T-helper 2 cell treated with Interferon-gamma antibody and Interleukin-4, amounts not matched to agents 5 μg/mL and 100 μg/mL, for 36 hours (primary cell): ENCODE measurements around the gene GALNT2.

Experiments
- DNase-seq: peaks from one replicate; pipeline ENCODE4 v3.0.0; 2021; ENCODE audit warnings: low spot score
- H3K27ac Mint-ChIP-seq: one replicate; pipeline ENCODE4 v1.8.0; 2021; ENCODE audit warnings: mild to moderate bottlenecking, mixed read lengths
- H3K27me3 Mint-ChIP-seq: one replicate; pipeline ENCODE4 v1.8.0; 2021; ENCODE audit warnings: low read depth, mixed read lengths
- H3K36me3 Mint-ChIP-seq: one replicate; pipeline ENCODE4 v1.8.0; 2021; ENCODE audit warnings: low read depth, mixed read lengths
- H3K4me1 Mint-ChIP-seq: one replicate; pipeline ENCODE4 v1.8.0; 2021; ENCODE audit warnings: low read depth, mixed read lengths
- H3K4me3 Mint-ChIP-seq: one replicate; pipeline ENCODE4 v1.8.0; 2022; ENCODE audit warnings: mild to moderate bottlenecking, moderate library complexity, mixed read lengths
- H3K9me3 Mint-ChIP-seq: one replicate; pipeline ENCODE4 v1.8.0; 2021; ENCODE audit warnings: mixed read lengths

Gene GALNT2

GRCh38 chr1:230169454-230170152 lies 102.6 kb downstream of the GALNT2 start:
- peak overlapping the region; percentile 2 for H3K27ac Mint-ChIP-seq
- H3K36me3 Mint-ChIP-seq: no peaks in the 10 kb centered on the region
- H3K4me1 Mint-ChIP-seq: peaks cover 24% of the 10 kb centered on the region
- no peaks in the 10 kb centered on the region for H3K27me3 Mint-ChIP-seq
- peak overlapping the region; percentile 39 for H3K4me3 Mint-ChIP-seq
- H3K9me3 Mint-ChIP-seq: no peaks in the 10 kb centered on the region
- no peak for DNase-seq

- no peak for DNase-seq
- H3K36me3 Mint-ChIP-seq: no peaks in the 10 kb centered on the region
- peak overlapping the region; percentile 39 for H3K4me3 Mint-ChIP-seq
- H3K4me1 Mint-ChIP-seq: peaks cover 25% of the 10 kb centered on the region
- H3K27ac Mint-ChIP-seq: no peak overlapping the region
- no peaks in the 10 kb centered on the region for H3K27me3 Mint-ChIP-seq
- no peaks in the 10 kb centered on the region for H3K9me3 Mint-ChIP-seq
Observed at GRCh38 chr1:230170153-230170547, 103.1 kb downstream of the GALNT2 start.

GRCh38 chr1:230170622-230171021 lies 103.6 kb downstream of the GALNT2 start:
- Mint-ChIP-seq H3K4me1 (peaks cover 25% of the 10 kb centered on the region), H3K36me3 (no peaks in the 10 kb centered on the region), H3K27ac (no peak overlapping the region), H3K9me3 (no peaks in the 10 kb centered on the region), H3K27me3 (no peaks in the 10 kb centered on the region), H3K4me3 (no peak overlapping the region)
- DNase-seq: no peak

- Mint-ChIP-seq H3K27ac (no peak overlapping the region), H3K4me3 (no peak overlapping the region), H3K36me3 (no peaks in the 10 kb centered on the region), H3K27me3 (no peaks in the 10 kb centered on the region), H3K9me3 (no peaks in the 10 kb centered on the region), H3K4me1 (peaks cover 25% of the 10 kb centered on the region)
- DNase-seq: no peak
Observed at GRCh38 chr1:230171356-230172015, 104.4 kb downstream of the GALNT2 start.

- no peak for DNase-seq
- Mint-ChIP-seq H3K36me3 (no peaks in the 10 kb centered on the region), H3K27me3 (no peaks in the 10 kb centered on the region), H3K4me1 (peaks cover 21% of the 10 kb centered on the region), H3K9me3 (no peaks in the 10 kb centered on the region), H3K4me3 (no peak overlapping the region), H3K27ac (no peak overlapping the region)
Observed at GRCh38 chr1:230172016-230172537, 105.0 kb downstream of the GALNT2 start.

- no peaks in the 10 kb centered on the region for H3K27me3 Mint-ChIP-seq
- no peak overlapping the region for H3K4me3 Mint-ChIP-seq
- H3K27ac Mint-ChIP-seq: no peak overlapping the region
- no peaks in the 10 kb centered on the region for H3K9me3 Mint-ChIP-seq
- H3K36me3 Mint-ChIP-seq: no peaks in the 10 kb centered on the region
- no peak for DNase-seq
- H3K4me1 Mint-ChIP-seq: peaks cover 17% of the 10 kb centered on the region
Observed at GRCh38 chr1:230173187-230173975, 106.3 kb downstream of the GALNT2 start.

- Mint-ChIP-seq H3K9me3 (no peaks in the 10 kb centered on the region), H3K27me3 (no peaks in the 10 kb centered on the region), H3K27ac (no peak overlapping the region), H3K4me3 (no peak overlapping the region), H3K36me3 (peaks cover 3% of the 10 kb centered on the region), H3K4me1 (peaks cover 14% of the 10 kb centered on the region)
- DNase-seq: no peak
Observed at GRCh38 chr1:230174041-230174440, 107.0 kb downstream of the GALNT2 start.

- Mint-ChIP-seq H3K4me3 (no peak overlapping the region), H3K36me3 (peaks cover 3% of the 10 kb centered on the region), H3K4me1 (peaks cover 10% of the 10 kb centered on the region), H3K9me3 (no peaks in the 10 kb centered on the region), H3K27ac (no peak overlapping the region), H3K27me3 (no peaks in the 10 kb centered on the region)
- no peak for DNase-seq
Observed at GRCh38 chr1:230174471-230175162, 107.6 kb downstream of the GALNT2 start.

- Mint-ChIP-seq H3K4me1 (peaks cover 5% of the 10 kb centered on the region), H3K9me3 (no peaks in the 10 kb centered on the region), H3K27ac (no peak overlapping the region), H3K36me3 (peaks cover 3% of the 10 kb centered on the region), H3K4me3 (no peak overlapping the region), H3K27me3 (no peaks in the 10 kb centered on the region)
- DNase-seq: no peak
Observed at GRCh38 chr1:230175163-230175747, 108.2 kb downstream of the GALNT2 start.

- no peak for DNase-seq
- Mint-ChIP-seq H3K27ac (no peak overlapping the region), H3K36me3 (peaks cover 4% of the 10 kb centered on the region), H3K27me3 (no peaks in the 10 kb centered on the region), H3K4me3 (no peak overlapping the region), H3K4me1 (peaks cover 5% of the 10 kb centered on the region), H3K9me3 (no peaks in the 10 kb centered on the region)
Observed at GRCh38 chr1:230175839-230176238, 108.8 kb downstream of the GALNT2 start.

GRCh38 chr1:230176326-230176725 lies 109.3 kb downstream of the GALNT2 start:
- H3K27me3 Mint-ChIP-seq: no peaks in the 10 kb centered on the region
- H3K4me3 Mint-ChIP-seq: no peak overlapping the region
- H3K36me3 Mint-ChIP-seq: peaks cover 6% of the 10 kb centered on the region
- H3K27ac Mint-ChIP-seq: no peak overlapping the region
- H3K9me3 Mint-ChIP-seq: no peaks in the 10 kb centered on the region
- DNase-seq: no peak
- peaks cover 5% of the 10 kb centered on the region for H3K4me1 Mint-ChIP-seq

GRCh38 chr1:230176871-230177411 lies 109.9 kb downstream of the GALNT2 start:
- H3K4me1 Mint-ChIP-seq: peaks cover 5% of the 10 kb centered on the region
- no peak for DNase-seq
- H3K4me3 Mint-ChIP-seq: no peak overlapping the region
- no peaks in the 10 kb centered on the region for H3K9me3 Mint-ChIP-seq
- H3K27me3 Mint-ChIP-seq: no peaks in the 10 kb centered on the region
- H3K36me3 Mint-ChIP-seq: peaks cover 6% of the 10 kb centered on the region
- no peak overlapping the region for H3K27ac Mint-ChIP-seq

- H3K4me1 Mint-ChIP-seq: peaks cover 5% of the 10 kb centered on the region
- H3K9me3 Mint-ChIP-seq: no peaks in the 10 kb centered on the region
- H3K36me3 Mint-ChIP-seq: peaks cover 6% of the 10 kb centered on the region
- H3K27ac Mint-ChIP-seq: no peak overlapping the region
- H3K4me3 Mint-ChIP-seq: no peak overlapping the region
- no peaks in the 10 kb centered on the region for H3K27me3 Mint-ChIP-seq
- no peak for DNase-seq
Observed at GRCh38 chr1:230179249-230179648, 112.2 kb downstream of the GALNT2 start.
